Dedifferentiated amniotic fluid mesenchymal stem cell (primary cell): ENCODE results near the gene IQSEC3.

Experiments used
- DNase-seq: peaks from one replicate; pipeline ENCODE4 v3.0.0-alpha.2; 2016; ENCODE audit errors: extremely low spot score

Gene IQSEC3

GRCh38 chr12:138898-139534 lies 72.4 kb downstream of the IQSEC3 start:
- DNase-seq, result no peak

GRCh38 chr12:139585-139984 lies 73.0 kb downstream of the IQSEC3 start:
- no peak for DNase-seq

DNA sequence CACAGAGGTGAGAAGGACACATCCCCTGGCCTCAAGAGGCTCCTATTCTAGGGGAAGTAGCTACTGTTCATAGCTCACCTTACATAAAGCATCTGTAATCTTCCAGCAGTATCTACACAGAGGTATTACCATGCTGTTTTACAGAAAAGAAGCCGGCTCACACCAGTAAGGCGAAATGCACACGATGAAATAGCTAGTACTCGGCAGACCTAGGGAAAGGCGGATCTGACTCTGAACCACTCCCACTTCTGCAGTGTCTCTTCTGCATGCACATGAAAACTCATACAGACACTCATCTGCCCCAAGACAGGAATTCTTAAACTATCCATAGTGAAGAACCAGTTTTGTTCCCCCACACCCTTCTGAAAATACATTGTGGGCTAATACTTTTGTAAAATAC lies 73.6 kb downstream of the IQSEC3 start:
- DNase-seq, result no peak

DNA sequence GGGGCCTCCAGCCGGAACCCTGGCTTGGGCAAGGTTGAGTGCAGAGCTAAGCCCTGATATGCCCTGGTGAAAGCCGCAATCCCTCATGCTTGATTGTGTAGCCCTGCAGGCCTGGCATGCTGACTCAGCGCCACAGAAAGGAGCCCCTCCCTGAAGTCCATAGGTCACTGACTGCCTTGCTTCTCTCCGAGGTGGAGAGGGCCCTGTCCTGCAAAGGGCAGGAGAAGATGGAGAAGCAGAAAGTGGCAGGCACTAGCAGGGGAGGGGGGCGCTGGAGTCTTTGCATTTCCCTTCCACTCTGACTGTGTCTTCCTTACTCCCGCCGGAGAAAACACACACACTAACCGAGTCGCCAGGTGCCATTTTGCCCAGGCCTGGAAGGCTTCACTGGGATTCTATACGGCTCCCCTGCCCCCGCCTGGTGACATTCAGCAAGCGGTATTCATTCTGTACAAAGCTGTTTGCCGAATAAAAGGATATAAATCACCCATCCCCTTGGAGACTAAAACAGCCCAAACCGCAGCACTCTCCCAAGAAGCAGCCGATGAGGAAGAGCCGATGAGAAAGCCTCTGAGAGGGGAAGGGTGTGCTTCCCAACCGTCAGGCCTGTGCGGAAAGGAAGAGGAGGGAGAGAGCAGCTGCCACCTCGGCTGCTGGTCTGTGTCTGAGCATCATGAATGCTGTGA lies 77.5 kb downstream of the IQSEC3 start:
- DNase-seq, result no peak

DNA sequence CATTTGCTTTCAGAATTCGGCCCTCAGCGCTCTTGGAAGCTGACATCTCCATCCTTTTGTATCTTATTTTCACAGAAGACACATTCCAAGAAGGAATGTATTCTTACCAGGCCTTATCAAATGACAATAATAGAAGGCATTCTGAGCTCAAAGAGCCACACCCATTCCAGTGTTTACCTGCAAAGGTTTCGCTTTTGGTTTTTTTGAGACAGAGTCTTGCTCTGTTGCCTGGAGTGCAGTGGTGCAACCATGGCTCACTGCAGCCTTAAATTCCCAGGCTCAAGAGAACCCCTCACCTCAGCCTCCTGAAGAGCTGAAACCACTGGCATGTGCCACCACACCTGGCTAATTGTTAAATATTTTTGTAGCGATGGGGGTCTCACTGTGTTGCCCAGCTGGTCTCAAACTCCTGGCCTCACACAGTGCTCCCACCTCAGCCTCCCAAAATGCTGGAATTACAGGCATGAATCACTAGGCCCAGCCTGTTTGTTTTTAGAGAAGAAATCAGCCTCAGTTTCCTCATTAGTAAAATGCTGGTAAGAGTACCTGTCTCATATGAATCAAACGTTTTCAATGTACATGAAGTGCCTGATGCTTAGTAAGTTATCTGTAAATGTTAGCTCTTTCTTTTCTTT lies 78.2 kb downstream of the IQSEC3 start:
- DNase-seq, result no peak

- no peak for DNase-seq
Observed at GRCh38 chr12:145369-145960, 78.9 kb downstream of the IQSEC3 start.

GRCh38 chr12:147242-147641 lies 80.7 kb downstream of the IQSEC3 start:
- no peak for DNase-seq

DNA sequence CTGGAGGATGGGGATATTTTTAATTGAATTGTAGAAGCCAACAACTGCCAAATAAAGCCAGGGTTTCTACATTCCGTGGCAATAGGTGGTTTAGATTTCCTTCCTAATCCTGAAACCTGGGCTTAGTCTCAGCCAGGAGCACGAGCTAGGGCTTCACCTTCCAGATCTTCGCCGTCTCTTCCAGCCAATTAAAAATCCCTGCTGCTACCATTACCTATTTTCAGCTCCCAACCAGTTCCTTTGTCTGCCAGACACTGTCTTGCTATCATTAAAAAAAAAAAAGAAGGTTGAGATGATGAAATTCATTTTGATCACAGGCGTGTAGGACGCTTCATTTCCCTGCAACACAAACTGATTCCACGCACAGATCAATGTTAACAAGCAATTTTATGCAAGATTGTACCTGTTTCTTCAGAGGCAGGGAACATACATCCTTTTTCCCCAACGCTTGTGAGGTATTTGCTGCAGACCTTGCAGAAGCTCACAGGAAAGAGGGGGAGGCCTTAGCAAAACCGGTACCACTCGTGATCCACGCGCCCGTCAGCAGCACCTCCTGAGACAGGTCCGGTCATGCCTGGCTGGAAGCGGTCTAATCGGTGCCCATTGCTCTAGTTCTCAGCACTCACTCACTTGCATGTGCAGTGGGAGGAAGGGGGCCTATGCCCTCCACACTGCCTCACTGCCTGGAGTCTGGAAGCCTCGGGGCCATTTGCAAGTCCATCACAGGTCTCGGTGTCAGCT lies 82.3 kb downstream of the IQSEC3 start:
- DNase-seq, result no peak

DNA sequence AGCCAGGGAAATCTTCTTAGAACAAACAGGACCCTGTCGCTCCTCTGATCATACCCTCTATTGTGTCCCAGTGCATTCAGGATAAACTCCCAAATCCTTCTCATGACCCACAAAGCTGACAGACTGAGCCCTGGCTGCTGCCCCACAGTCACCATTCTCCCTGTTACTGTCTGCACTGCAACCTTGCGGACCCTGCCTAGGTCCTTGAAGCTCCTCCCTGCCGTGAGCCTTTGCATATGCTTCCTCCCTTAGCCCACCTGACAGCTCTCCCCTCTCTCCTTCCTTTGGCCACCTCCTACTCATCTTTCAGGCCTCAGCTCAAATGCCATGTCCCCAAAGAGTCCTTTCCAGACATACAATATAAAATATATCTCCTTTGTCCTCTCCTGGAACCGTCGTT lies 85.0 kb downstream of the IQSEC3 start:
- no peak for DNase-seq

DNA sequence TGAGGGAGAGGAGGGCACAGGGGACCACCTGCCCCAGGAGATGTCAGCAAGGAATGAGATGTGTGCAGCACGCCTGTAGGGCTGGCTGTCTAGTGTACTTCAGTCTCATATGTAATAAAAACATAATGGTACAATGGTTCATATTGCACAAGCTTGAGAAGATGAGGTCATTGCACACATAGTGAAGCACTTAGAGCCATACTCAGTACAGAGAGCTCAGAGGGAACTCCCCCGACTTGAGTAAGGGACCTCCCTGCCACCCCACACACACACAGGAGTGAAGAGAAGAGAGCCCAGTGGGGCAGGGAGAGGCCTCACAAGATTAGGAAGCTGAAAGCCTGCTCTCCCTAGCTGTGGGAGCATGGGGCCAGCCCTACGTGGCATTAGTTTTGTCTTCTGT lies 85.9 kb downstream of the IQSEC3 start:
- DNase-seq, result no peak

DNA sequence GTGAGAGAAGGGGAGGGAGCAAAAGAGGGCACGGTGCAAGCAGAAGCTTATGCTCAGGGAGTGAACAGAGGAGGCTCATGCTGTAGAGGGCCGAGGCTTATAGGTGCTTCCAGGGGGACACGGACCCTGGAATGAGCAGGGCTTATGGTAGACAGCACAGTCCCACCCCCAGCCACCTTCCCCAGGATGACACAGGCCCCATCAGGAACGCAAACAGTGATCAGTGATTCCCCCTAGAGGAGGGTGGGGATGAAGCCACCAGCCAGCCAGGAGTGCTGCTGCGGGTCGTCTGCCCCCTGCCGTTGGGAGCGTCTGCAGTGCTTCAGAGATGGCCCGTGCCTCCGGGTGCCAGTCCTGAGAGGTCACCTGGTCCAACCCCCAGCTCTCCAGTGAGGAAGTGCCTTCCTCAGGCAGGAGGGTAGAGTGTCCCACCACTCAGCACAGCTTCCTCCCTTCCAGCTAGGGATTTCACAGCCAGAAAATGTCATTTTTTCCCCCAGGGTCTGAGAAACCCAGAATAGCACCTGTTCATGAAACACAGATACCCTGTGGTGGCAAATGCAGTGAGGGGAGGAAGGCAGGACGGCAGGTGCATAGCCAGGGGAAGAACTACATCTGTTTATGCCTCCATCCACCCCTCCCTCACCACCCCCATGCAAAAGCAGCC lies 86.6 kb downstream of the IQSEC3 start:
- no peak for DNase-seq

DNA sequence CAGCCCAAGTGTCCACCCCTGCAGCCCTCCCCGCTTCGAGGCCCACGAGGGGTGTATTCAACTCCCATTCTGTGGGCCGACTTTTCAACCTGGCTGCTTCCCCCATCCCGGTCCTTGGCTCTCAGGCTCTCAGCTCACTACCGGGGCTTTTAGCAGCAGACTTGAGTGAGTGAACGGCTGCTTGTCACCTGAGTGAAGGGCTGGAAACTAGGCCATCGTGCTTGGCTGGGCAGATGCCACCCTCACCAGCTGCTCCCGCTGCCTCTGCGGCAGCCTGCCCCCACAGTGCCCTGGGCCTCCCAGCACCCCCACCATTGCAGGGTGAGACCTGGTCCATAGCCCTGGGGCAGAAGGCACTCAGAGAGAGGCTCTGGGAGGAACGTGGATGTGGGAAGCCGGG lies 87.5 kb downstream of the IQSEC3 start:
- no peak for DNase-seq

- DNase-seq, result no peak
Observed at GRCh38 chr12:155006-155405, 88.4 kb downstream of the IQSEC3 start.

DNA sequence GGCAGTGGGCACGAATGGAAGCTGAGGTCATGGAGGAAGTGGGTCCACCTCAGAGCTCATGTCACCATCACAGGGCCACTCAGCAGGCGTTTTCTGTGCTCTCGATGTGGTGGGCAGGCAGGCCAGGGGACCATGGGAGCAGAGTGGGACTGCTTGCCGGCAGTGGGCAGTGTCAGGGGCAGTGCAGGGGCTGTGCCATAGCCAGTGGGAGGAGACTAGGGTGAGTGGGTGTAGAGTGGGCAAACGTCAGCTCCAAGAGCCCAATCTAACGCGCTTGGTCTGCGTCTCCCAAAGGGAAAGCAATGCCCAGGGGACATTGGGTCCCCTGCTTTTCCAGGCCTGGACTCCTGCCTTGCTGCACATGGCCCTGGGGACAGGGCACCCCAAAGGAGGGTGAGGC lies 89.1 kb downstream of the IQSEC3 start:
- DNase-seq, result no peak

DNA sequence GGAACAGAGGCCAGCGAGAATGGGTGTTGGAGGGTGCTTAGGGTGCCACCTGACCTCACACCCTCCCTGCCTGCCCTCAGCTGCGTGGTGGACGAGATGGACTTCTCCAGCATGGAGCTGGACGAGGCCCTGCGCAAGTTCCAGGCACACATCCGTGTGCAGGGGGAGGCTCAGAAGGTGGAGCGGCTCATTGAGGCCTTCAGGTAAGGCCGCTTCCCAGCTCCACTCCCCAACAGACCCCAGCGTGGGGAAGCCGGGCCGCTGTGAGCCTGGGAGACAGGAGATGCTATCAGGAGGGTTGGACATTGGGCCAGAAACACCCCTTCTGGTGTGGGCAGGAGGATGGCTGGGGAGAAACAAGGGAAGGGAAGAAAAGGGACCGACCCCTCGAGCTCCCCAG lies 90.4 kb downstream of the IQSEC3 start:
- no peak for DNase-seq

DNA sequence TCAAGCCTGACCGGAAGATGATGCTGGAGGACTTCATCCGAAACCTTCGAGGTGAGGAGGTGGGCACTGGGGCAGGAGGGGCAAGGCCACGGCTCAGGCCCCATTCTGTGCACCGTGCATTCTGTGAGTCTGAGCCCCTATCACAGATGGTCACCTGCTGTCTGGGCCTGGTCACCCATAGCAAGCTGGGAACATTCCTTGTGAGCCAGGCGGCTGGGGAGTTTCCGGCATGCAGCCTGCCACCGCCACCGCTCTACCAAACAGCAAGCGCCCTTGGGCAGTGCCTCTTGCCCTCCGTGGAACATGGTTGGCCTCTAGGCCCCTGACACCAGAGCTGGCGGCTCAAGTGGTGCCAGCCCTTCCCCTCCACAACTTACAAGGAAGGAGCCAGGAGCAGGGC lies 91.1 kb downstream of the IQSEC3 start:
- DNase-seq, result no peak

DNA sequence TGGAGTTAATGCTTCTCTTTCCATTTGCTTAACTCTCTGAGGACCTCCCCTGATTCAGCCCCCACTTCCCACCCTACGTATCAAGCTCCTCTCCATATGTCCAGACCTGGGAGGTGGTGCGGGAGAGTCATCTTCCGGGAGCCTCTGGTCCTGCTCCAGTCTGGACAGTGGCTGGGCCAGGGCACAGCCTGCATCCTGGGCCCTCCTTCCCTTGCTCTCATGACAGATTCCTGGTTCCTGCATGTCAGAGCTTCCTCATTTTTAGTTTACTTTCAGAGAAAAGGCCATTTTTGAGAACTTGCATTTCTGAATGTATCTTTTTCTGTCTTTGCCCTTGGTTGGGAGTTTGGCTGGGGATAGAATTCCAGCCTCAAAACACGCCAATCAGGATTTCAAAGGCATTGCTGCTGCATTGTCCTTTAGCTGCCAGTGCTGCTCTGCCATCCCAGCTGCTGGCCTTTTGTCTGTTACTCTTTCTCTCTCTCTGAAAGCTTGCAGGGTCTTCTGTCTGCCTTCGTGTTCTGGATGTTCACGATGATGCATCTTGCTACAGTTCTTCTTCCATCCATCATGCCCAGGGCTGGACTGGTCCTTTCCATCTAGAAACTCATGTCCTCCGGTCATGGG lies 92.7 kb downstream of the IQSEC3 start:
- no peak for DNase-seq

DNA sequence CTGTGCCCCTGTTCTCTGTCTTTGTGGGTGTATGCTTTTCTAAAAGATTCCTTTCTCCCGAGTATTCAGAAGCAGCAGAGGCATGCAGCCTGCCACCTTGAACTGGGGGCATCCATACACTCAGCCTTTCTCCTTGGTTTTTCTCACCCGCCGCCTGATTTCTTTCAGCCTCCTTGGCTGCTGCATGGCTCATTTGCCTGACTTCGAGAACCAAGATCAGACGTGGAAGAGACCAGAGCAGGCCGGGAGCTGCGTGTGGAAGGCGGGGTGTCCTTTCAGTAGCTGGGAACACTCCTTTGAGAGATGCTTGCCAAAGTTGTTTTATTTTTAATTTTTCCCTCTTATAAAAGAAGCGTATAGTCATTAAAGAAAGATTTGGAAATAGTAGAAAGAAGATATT lies 94.3 kb downstream of the IQSEC3 start:
- no peak for DNase-seq

DNA sequence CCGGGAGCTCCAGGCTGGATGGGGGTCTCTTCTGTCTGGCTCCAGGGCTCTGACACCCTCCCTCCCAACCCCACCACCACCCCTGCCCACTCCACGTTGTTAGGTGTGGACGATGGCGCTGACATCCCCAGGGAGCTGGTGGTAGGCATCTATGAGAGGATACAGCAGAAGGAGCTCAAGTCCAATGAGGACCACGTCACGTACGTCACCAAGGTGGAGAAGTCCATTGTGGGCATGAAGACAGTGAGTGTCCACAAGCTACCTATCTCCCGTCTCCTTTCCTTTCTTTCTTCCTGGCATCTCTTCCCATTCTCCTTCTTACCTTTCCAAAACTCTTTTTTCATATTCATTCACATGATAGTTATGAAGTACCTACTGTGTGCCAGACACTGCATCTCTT lies 95.3 kb downstream of the IQSEC3 start:
- DNase-seq, result no peak

GRCh38 chr12:162467-163307 lies 96.1 kb downstream of the IQSEC3 start:
- DNase-seq, result no peak
